ENCODE data around the gene POLDIP2.

DNA sequence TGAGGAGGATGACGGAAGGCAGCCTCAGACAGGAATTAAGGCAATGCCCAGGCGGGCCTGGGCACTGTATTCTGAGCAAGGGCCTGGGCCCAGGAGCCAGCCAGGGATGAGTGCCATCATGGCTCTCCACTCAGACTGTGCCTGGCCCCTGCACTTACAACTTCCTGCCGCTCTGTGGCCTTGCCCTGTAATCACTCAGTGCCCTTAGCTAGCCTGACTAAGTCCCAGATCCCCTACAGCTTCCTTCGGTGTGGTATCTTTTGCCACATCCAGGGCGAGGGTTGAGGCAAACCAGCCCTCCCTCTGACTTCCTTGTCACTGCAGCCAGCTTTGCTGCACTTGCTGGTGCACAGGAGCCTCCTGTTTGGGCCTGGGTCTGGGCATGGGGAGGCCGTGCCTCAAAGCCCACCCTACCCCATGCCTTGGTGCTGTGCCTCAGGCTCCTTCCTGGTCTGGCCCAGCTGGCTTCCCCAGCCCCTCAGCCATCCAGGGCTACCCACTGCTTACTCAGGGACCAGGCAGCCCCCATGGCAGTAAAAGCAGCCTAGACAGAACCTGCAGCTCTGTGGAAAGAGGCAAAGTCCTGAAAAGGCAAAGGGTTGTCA lies 39.4 kb upstream of the POLDIP2 start:
- TF ChIP-seq, protein P1, sequence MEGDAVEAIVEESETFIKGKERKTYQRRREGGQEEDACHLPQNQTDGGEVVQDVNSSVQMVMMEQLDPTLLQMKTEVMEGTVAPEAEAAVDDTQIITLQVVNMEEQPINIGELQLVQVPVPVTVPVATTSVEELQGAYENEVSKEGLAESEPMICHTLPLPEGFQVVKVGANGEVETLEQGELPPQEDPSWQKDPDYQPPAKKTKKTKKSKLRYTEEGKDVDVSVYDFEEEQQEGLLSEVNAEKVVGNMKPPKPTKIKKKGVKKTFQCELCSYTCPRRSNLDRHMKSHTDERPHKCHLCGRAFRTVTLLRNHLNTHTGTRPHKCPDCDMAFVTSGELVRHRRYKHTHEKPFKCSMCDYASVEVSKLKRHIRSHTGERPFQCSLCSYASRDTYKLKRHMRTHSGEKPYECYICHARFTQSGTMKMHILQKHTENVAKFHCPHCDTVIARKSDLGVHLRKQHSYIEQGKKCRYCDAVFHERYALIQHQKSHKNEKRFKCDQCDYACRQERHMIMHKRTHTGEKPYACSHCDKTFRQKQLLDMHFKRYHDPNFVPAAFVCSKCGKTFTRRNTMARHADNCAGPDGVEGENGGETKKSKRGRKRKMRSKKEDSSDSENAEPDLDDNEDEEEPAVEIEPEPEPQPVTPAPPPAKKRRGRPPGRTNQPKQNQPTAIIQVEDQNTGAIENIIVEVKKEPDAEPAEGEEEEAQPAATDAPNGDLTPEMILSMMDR (IDR thresholded peaks at IDR 0.05; ENCODE audit: low read length) = no peak
- TF ChIP-seq EZH2 (optimal IDR thresholded peaks at IDR 0.05; ENCODE audit: low read depth, low read length) = no peak
- TF ChIP-seq EZH2phosphoT487 (IDR thresholded peaks at IDR 0.05; ENCODE audit: low read length) = no peak
